Tibial artery (tissue), 4 donors: ENCODE measurements around the gene SCAF11.

Experiments used
- DNase-seq, 2 donors: peaks; one replicate each; pipeline ENCODE4 v3.0.0-alpha.2; 2019
- H3K27ac ChIP-seq, 2 donors: fragments of 200-600 bp; sonication (generic) in 1 of 2; 1 replicate in 1 of 2; 2 replicates in 1 of 2; pipeline ENCODE4 v1.5.1; 2018 to 2019; ENCODE audit warnings: mild to moderate bottlenecking in 1 of 2
- H3K27me3 ChIP-seq, 2 donors: fragments of 200-600 bp; sonication (generic) in 1 of 2; one replicate each; pipeline versions ENCODE4 v1.5.1 to v1.6.0; 2016 to 2019
- H3K36me3 ChIP-seq, 3 donors: fragments of 200-600 bp; sonication (generic) in 2 of 3; one replicate each; pipeline ENCODE4 v1.5.1; 2016 to 2019; ENCODE audit warnings: mild to moderate bottlenecking in 2 of 3
- H3K4me1 ChIP-seq, 4 donors: fragments of 200-600 bp; sonication (generic) in 2 of 4; 1 replicate in 3 of 4; 2 replicates in 1 of 4; pipeline ENCODE4 v1.5.1; 2016 to 2019
- H3K4me3 ChIP-seq, 2 donors: fragments of 200-600 bp; sonication (generic) in 1 of 2; 1 replicate in 1 of 2; 2 replicates in 1 of 2; pipeline ENCODE4 v1.5.1; 2018 to 2019; ENCODE audit warnings: mild to moderate bottlenecking in 2 of 2
- H3K9me3 ChIP-seq, 3 donors: fragments of 200-600 bp; sonication (generic) in 1 of 3; one replicate each; pipeline ENCODE4 v1.5.1; 2016 to 2019
- intact Hi-C: fragments of 100-400 bp; cut with DNase I; formaldehyde crosslinking; loops from one replicate; pipeline ENCODE4 v1.15.0; 2023; ENCODE audit warnings: low total_unique reads
- TF ChIP-seq, protein P1 (sequence below), 2 experiments: fragments of 200-600 bp in 1 of 2; fragments of 450-650 bp in 1 of 2; IDR thresholded peaks; one replicate each; pipeline ENCODE4 v1.5.1; 2017 to 2019; ENCODE audit warnings: antibody characterized with exemption in 2 of 2, mild to moderate bottlenecking in 1 of 2, moderate library complexity in 1 of 2

SCAF11 gene

DNA sequence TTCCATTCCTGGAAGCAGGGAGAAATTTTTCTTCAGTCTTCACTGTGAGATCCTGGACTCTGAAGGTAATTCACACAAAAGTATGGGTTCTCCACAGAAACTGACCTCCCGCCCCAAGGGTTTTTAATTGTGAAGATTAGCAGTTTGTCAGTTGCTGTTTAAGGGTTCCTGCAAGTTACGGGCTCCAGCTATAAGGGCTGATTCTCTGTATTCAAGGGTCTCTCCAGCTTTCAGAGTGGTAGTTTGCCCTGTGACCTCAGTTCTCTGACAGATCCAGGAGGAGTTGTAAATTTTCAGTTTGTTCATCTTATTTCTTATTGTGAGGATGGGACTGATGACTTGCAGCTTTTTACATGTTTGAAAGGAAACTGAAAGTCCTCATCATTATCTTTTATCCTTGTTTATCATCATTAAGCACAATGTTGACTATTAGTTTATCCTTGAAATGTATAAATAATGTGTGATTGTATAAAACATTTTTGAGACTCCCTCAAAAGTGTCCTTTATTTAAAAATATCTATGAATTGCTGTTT lies 110.9 kb downstream of the SCAF11 start:
- Histone ChIP-seq H3K4me3 (no peak overlapping the region), H3K9me3 (no peaks in the 10 kb centered on the region), H3K36me3 (peaks cover 30 to 42% (median 31%) of the 10 kb centered on the region in 3 donors), H3K4me1 (peaks cover 0 to 16% (median 1%) of the 10 kb centered on the region in 4 donors), H3K27ac (no peak overlapping the region), H3K27me3 (no peaks in the 10 kb centered on the region)
- TF ChIP-seq, protein P1, sequence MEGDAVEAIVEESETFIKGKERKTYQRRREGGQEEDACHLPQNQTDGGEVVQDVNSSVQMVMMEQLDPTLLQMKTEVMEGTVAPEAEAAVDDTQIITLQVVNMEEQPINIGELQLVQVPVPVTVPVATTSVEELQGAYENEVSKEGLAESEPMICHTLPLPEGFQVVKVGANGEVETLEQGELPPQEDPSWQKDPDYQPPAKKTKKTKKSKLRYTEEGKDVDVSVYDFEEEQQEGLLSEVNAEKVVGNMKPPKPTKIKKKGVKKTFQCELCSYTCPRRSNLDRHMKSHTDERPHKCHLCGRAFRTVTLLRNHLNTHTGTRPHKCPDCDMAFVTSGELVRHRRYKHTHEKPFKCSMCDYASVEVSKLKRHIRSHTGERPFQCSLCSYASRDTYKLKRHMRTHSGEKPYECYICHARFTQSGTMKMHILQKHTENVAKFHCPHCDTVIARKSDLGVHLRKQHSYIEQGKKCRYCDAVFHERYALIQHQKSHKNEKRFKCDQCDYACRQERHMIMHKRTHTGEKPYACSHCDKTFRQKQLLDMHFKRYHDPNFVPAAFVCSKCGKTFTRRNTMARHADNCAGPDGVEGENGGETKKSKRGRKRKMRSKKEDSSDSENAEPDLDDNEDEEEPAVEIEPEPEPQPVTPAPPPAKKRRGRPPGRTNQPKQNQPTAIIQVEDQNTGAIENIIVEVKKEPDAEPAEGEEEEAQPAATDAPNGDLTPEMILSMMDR (IDR thresholded peaks at IDR 0.05), result no peak
- intact Hi-C loops, result no loop called here
- no peak for DNase-seq

DNA sequence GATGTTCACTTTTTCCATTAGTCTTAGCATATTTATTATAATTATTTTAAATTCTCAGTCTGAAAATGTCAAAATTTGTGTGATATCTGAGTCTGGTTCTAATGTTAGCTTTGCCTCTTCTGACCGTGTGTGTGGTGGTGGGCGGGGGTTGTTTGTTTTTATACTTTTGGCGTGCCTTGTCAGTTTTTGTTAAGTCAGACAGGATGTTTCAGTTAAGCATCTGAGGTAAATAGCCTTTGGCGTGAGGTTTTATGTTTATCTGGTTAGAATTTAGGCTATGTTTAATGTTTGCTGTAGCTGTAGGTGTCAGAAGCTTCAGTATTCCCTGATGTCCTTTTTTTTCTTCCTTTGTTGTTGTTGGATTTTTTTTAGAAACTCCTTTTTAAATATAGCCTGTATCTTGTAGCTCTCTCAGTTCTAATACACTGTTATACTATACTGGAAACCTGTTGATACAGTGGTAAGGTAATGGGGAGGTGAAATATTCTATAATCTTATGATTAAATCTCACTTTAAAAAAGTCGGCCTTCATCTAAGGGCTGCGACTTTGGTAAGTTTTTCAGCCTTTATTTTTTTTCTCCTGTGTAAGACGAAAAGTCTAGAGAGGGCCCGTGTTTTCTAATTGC lies 111.6 kb downstream of the SCAF11 start:
- intact Hi-C loops, result no loop called here

DNA sequence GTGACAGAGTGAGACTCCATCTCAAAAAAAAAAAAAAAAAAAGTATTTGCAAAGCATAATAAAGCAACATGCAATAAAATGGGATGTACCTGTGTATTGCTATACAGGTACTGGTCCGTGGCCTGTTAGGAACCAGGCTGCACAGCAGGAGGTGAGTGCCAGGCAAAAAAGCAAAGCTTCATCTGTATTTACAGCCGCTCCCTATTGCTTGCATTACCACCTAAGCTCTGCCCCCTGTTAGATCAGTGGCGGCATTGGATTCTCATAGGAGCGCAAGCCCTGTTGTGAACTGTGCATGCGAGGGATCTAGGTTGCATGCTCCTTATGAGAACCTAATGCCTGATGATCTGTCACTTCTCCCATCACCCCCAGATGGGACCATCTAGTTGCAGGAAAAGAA lies 113.3 kb downstream of the SCAF11 start:
- Histone ChIP-seq H3K36me3 (peaks cover 41 to 61% (median 48%) of the 10 kb centered on the region in 3 donors), H3K9me3 (no peaks in the 10 kb centered on the region), H3K27ac (no peak overlapping the region), H3K27me3 (no peaks in the 10 kb centered on the region), H3K4me1 (peaks cover 0 to 16% (median 1%) of the 10 kb centered on the region in 4 donors), H3K4me3 (no peak overlapping the region)
- TF ChIP-seq, protein P1 (IDR thresholded peaks at IDR 0.05), result no peak
- intact Hi-C loops, result no loop called here
- DNase-seq, result no peak

More for the DNA sequence above, 111.6 kb downstream of the SCAF11 start:
- DNase-seq, result no peak
- TF ChIP-seq, protein P1 (IDR thresholded peaks at IDR 0.05), result no peak
- no peak overlapping the region for H3K4me3 ChIP-seq
- H3K36me3 ChIP-seq, result peaks cover 37 to 49% (median 38%) of the 10 kb centered on the region in 3 donors
- H3K9me3 ChIP-seq, result no peaks in the 10 kb centered on the region
- peaks cover 0 to 16% (median 1%) of the 10 kb centered on the region in 4 donors for H3K4me1 ChIP-seq
- no peak overlapping the region for H3K27ac ChIP-seq
- no peaks in the 10 kb centered on the region for H3K27me3 ChIP-seq

DNA sequence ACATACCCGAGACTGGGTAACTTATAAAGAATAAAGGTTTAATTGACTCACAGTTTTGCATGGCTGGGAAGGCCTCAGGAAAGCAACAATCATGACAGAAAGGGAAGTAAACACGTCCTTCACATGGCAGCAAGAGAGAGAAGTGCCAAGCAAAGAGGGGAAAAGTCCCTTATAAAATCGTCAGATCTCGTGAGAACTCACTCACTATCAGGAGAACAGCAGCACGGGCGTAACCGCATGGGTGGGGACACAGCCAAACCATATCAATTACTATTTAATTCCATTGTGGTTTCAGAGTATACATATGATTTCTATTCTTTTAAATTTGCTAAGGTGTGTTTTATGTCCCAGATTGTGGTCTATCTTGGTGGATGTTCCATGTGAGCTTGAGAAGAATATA lies 117.9 kb downstream of the SCAF11 start:
- Histone ChIP-seq H3K27ac (no peak overlapping the region), H3K9me3 (no peaks in the 10 kb centered on the region), H3K4me3 (no peak overlapping the region), H3K36me3 (peaks cover 46 to 63% (median 62%) of the 10 kb centered on the region in 3 donors), H3K4me1 (no peaks in the 10 kb centered on the region), H3K27me3 (no peaks in the 10 kb centered on the region)
- DNase-seq, result no peak
- intact Hi-C loops, result no loop called here
- TF ChIP-seq, protein P1 (IDR thresholded peaks at IDR 0.05), result no peak
